SK-N-MC (cell line): ENCODE measurements around the gene CCNL1.

ENCODE experiments used
- EZH2 ChIP-seq: fragments of 200-600 bp; sonication (generic); IDR thresholded peaks from one replicate; pipeline ENCODE4 v1.6.1; 2017; ENCODE audit warnings: antibody characterized with exemption
- FOXP2 ChIP-seq: optimal IDR thresholded peaks from 2 replicates; pipeline ENCODE3; 2011; ENCODE audit warnings: mild to moderate bottlenecking, moderate library complexity; ENCODE audit not compliant: insufficient read depth; ENCODE audit errors: extremely low read length, control extremely low read depth
- POLR2AphosphoS5 ChIP-seq: IDR thresholded peaks from 2 replicates; pipeline ENCODE4 v1.6.1; 2012; ENCODE audit warnings: mild to moderate bottlenecking, low read depth, low read length, borderline replicate concordance

DNA sequence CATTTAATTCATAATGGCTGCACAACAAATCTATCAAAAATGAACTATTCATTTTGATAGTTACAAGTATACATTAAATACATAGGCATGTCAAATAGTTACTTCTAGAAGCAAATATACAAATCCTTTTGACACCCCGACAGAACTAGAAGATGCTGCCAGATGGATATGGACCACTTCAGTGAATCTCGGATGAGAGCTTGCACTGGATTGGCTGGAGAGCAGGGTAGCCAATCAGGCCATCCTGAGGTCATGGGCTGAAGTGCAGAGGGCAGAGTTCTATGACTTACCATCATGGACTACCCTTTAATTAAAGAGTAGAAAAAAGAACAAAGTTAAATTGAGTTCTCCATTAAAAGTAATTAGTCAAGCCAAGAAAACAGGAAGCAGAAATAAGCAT is 8.3 kb downstream of the CCNL1 start:
- TF ChIP-seq EZH2, result no peak
- TF ChIP-seq POLR2AphosphoS5, result no peak; the same call in 1 of the 2 replicates
- TF ChIP-seq FOXP2, result no peak
